Esophagus muscularis mucosa (tissue), 4 donors: ENCODE data around the gene SNX15. TPM values are rescaled to one million over a fixed set of nuclear protein-coding genes. Genes with fewer than 3 reads are reported as not detected.

ENCODE experiments used
- DNase-seq: peaks from one replicate; pipeline ENCODE4 v3.0.0-alpha.2; 2017; ENCODE audit errors: extremely low spot score
- H3K27ac ChIP-seq, 4 donors: fragments of 200-600 bp; sonication (generic); replicated peaks in 1 of 4; 1 replicate in 3 of 4; 2 replicates in 1 of 4; pipeline ENCODE4 v1.5.1; 2016 to 2019; ENCODE audit warnings: mild to moderate bottlenecking in 1 of 4
- H3K27me3 ChIP-seq, 4 donors: fragments of 200-600 bp; sonication (generic); one replicate each; pipeline versions ENCODE4 v1.5.1 to v1.6.0; 2016 to 2019
- H3K36me3 ChIP-seq, 4 donors: fragments of 200-600 bp; sonication (generic); one replicate each; pipeline ENCODE4 v1.5.1; 2016 to 2019
- H3K4me1 ChIP-seq, 4 donors: fragments of 200-600 bp; sonication (generic); one replicate each; pipeline ENCODE4 v1.5.1; 2016 to 2019
- H3K4me3 ChIP-seq, 4 donors: fragments of 200-600 bp; sonication (generic); 1 replicate in 2 of 4; 2 replicates in 2 of 4; pipeline ENCODE4 v1.5.1; 2016 to 2019; ENCODE audit warnings: mild to moderate bottlenecking in 4 of 4, moderate library complexity in 1 of 4
- H3K9me3 ChIP-seq, 4 donors: fragments of 200-600 bp; sonication (generic); 1 replicate in 3 of 4; 2 replicates in 1 of 4; pipeline ENCODE4 v1.5.1; 2016 to 2019
- CTCF ChIP-seq, 3 experiments: fragments of 200-600 bp in 2 of 3; fragments of 450-650 bp in 1 of 3; sonication (generic) in 2 of 3; IDR thresholded peaks; one replicate each; pipeline ENCODE4 v1.5.1; 2017 to 2019; ENCODE audit warnings: antibody characterized with exemption in 3 of 3, mild to moderate bottlenecking in 2 of 3, moderate library complexity in 1 of 3
- EP300 ChIP-seq: sonication (generic); formaldehyde crosslinking; IDR thresholded peaks from one replicate; pipeline ENCODE4 v1.6.1; 2017; ENCODE audit warnings: antibody characterized with exemption
- POLR2A ChIP-seq: fragments of 450-650 bp; IDR thresholded peaks from one replicate; pipeline ENCODE4 v1.6.1; 2017; ENCODE audit warnings: antibody characterized with exemption, moderate library complexity, mild to moderate bottlenecking, low read depth
- POLR2AphosphoS5 ChIP-seq, 2 donors: sonication (generic); formaldehyde crosslinking; IDR thresholded peaks; one replicate each; pipeline ENCODE4 v1.6.1; 2017; ENCODE audit warnings: antibody characterized with exemption in 2 of 2
- WGBS: methylation state at CpG from one replicate; pipeline ENCODE4 v1.1.5; 2018; 5-methylcytosine and 5-hydroxymethylcytosine counted together
- intact Hi-C: fragments of 100-400 bp; cut with DNase I; formaldehyde crosslinking; loops from one replicate; pipeline ENCODE4 v1.15.1; 2023
- total RNA-seq, 4 donors: library from RNA; depleted of rRNA; stranded (reverse); fragments of >200 nt; gene quantifications; one replicate each; pipeline versions ENCODE4 v1.1.0 to v1.2.1, GENCODE V29; 2016

SNX15 gene
- total RNA-seq, 4 donors from 2014 or later: 21.2 to 57.1 (median 33.1) TPM

DNA sequence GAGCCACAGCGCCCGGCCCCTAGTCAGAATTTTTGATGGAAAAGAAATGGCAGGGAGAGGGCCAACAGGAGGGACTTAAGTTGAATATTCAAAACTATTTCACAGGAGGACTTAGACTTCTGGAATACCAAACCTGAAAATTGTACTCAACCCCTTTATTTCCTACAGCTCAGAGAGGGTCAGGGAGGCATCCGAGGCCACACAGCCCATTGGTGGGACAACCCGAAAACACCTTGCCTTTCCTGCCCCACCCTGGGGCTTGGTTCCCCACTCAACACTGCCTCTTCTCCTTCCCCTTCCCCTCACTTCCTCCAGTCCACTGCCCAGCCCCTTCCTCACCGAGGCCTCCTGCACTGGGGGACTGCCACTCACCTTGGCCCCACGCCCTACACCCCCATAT is 29.8 kb downstream of the SNX15 start:
- no peaks in the 10 kb centered on the region for H3K36me3 ChIP-seq
- no peaks in the 10 kb centered on the region for H3K4me1 ChIP-seq
- 93% methylated on average over 6 of the region's 6 CpGs for WGBS
- H3K27ac ChIP-seq: no peak overlapping the region
- no peak overlapping the region for H3K4me3 ChIP-seq
- H3K9me3 ChIP-seq: no peaks in the 10 kb centered on the region
- intact Hi-C loops: no loop called here
- DNase-seq: no peak
- H3K27me3 ChIP-seq: peaks cover 0 to 11% (median 0%) of the 10 kb centered on the region in 4 donors
- TF ChIP-seq POLR2AphosphoS5 (IDR thresholded peaks at IDR 0.05) (no peak), POLR2A (no peak), EP300 (no peak), CTCF (IDR thresholded peaks at IDR 0.05) (no peak)

DNA sequence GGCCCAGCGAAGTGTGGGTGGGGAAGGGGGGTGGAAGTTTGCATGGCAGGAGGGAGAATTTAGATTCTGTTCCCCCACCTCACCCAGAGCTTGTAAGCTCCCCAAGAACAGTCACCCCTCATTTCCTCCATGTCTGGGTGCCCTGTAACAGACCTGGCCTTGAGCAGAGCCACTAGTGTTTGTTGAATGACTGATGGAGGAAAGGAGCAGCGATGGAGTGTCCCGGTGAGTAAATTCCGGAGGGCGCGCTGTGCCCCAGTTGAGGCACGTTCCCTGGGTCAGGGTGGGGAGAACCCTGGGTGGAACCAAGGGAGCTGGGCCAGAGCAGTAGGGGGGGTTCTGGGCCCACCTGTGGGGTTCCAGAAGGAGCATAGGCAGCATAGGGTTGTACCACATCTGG is 30.3 kb downstream of the SNX15 start:
- Histone ChIP-seq H3K4me1 (no peaks in the 10 kb centered on the region), H3K4me3 (no peak overlapping the region), H3K27me3 (peaks cover 0 to 11% (median 0%) of the 10 kb centered on the region in 4 donors), H3K36me3 (no peaks in the 10 kb centered on the region), H3K27ac (no peak overlapping the region), H3K9me3 (no peaks in the 10 kb centered on the region)
- intact Hi-C loops: no loop called here
- TF ChIP-seq POLR2A (no peak), EP300 (no peak), POLR2AphosphoS5 (IDR thresholded peaks at IDR 0.05) (no peak), CTCF (IDR thresholded peaks at IDR 0.05) (no peak)
- DNase-seq: no peak
- WGBS: 100% methylated on average over 6 of the region's 7 CpGs

- no peaks in the 10 kb centered on the region for H3K36me3 ChIP-seq
- intact Hi-C loops: no loop called here
- H3K27me3 ChIP-seq: peaks cover 0 to 6% (median 0%) of the 10 kb centered on the region in 4 donors
- no peak for DNase-seq
- WGBS: 80% methylated on average over 1 of the region's 13 CpGs
- no peak overlapping the region for H3K4me3 ChIP-seq
- TF ChIP-seq POLR2A (no peak), POLR2AphosphoS5 (IDR thresholded peaks at IDR 0.05) (no peak), EP300 (no peak), CTCF (IDR thresholded peaks at IDR 0.05) (no peak)
- H3K4me1 ChIP-seq: no peaks in the 10 kb centered on the region
- no peak overlapping the region for H3K27ac ChIP-seq
- H3K9me3 ChIP-seq: no peaks in the 10 kb centered on the region
These were observed 30.8 kb downstream of the SNX15 start for GRCh38 chr11:65058012-65058411.

- Histone ChIP-seq H3K9me3 (no peaks in the 10 kb centered on the region), H3K4me3 (no peak within 1 kb of the TSS), H3K36me3 (no peaks in the 10 kb centered on the region), H3K4me1 (no peaks in the 10 kb centered on the region), H3K27ac (no peak within 1 kb of the TSS), H3K27me3 (peaks cover 0 to under 1% (median 0%) of the 10 kb centered on the region in 4 donors)
- 84% methylated on average over 7 of the region's 8 CpGs for WGBS
- TF ChIP-seq EP300 (no peak), POLR2A (no peak), POLR2AphosphoS5 (IDR thresholded peaks at IDR 0.05) (no peak), CTCF (IDR thresholded peaks at IDR 0.05) (no peak)
- intact Hi-C loops: no loop called here
- no peak for DNase-seq
These were observed 31.3 kb downstream of the SNX15 start, which contains the start of gene NAALADL1 for GRCh38 chr11:65058419-65059054. Gene NAALADL1, minus strand, starts transcription at chr11:65058553. Its CDS starts 32 bp downstream, at chr11:65058521.

DNA sequence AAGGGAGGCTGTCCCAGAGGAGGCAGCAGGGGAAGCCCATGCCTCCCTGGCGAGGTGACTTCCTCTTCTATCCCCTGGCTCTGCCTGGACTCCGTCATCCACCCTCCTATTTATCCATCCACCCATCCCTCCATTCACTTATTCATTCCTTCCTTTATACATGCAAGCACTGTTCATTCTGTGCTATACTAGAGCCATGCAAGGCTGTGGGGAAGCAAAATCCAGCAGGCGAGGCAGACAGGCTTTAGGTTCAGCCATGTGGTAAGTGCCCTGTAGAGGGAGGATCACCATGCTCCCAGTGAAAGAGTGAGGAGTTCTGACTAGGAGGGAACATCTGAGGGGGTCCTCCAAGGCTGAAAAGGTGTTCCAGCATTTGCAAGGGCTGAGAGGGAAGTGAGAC is 32.3 kb downstream of the SNX15 start:
- no peaks in the 10 kb centered on the region for H3K36me3 ChIP-seq
- H3K4me1 ChIP-seq: no peaks in the 10 kb centered on the region
- TF ChIP-seq EP300 (no peak), POLR2AphosphoS5 (IDR thresholded peaks at IDR 0.05) (no peak), CTCF (IDR thresholded peaks at IDR 0.05) (no peak), POLR2A (no peak)
- no peaks in the 10 kb centered on the region for H3K27me3 ChIP-seq
- no peak for DNase-seq
- no peaks in the 10 kb centered on the region for H3K9me3 ChIP-seq
- 69% methylated on average over 3 of the region's 3 CpGs for WGBS
- H3K4me3 ChIP-seq: no peak overlapping the region
- intact Hi-C loops: no loop called here
- no peak overlapping the region for H3K27ac ChIP-seq
